Stimulated activated CD4-positive, alpha-beta T cell treated with anti-CD3 and anti-CD28 coated beads, Interleukin-4, amount 100 ng/mL, for 1 hour (primary cell): ENCODE data around the gene TMEM109.
"Not testable (repeated sequence)": the region's sequence is repeated elsewhere in the genome, so short reads cannot be mapped to it uniquely, and the experiment has no call there.

Experiments used
- DNase-seq: peaks from one replicate; pipeline ENCODE4 v3.0.0-alpha.2; 2020

Gene TMEM109

GRCh38 chr11:60878245-60879101, 35.5 kb upstream of the TMEM109 start:
- DNase-seq: no peak

- DNase-seq: no peak
These were observed 34.9 kb upstream of the TMEM109 start for GRCh38 chr11:60879104-60879503.

- DNase-seq: no peak
These were observed 33.9 kb upstream of the TMEM109 start for GRCh38 chr11:60879971-60880588.

- no peak for DNase-seq
These were observed 33.2 kb upstream of the TMEM109 start for GRCh38 chr11:60880643-60881282.

GRCh38 chr11:60887556-60887955, 26.4 kb upstream of the TMEM109 start:
- peak; percentile 26 for DNase-seq

GRCh38 chr11:60889869-60890311, 24.1 kb upstream of the TMEM109 start:
- DNase-seq: no peak

- no peak for DNase-seq
These were observed 23.3 kb upstream of the TMEM109 start for GRCh38 chr11:60890696-60891095.

- DNase-seq: no peak
These were observed 22.7 kb upstream of the TMEM109 start for GRCh38 chr11:60891103-60891741.

GRCh38 chr11:60895687-60896086, 18.3 kb upstream of the TMEM109 start:
- no peak for DNase-seq

- DNase-seq: no peak
These were observed 16.5 kb upstream of the TMEM109 start for GRCh38 chr11:60897496-60897895.

- DNase-seq: no peak
These were observed 14.7 kb upstream of the TMEM109 start for GRCh38 chr11:60899046-60899936.

- DNase-seq: no peak
These were observed 14.0 kb upstream of the TMEM109 start for GRCh38 chr11:60899977-60900376.

GRCh38 chr11:60900673-60901404, 13.1 kb upstream of the TMEM109 start:
- DNase-seq: no peak

- DNase-seq: no peak
These were observed 11.3 kb upstream of the TMEM109 start for GRCh38 chr11:60902625-60903024.

- no peak for DNase-seq
These were observed 8.9 kb upstream of the TMEM109 start for GRCh38 chr11:60905047-60905446.

GRCh38 chr11:60905551-60906113, 8.3 kb upstream of the TMEM109 start:
- no peak for DNase-seq

- DNase-seq: peak; percentile 99
These were observed 7.6 kb upstream of the TMEM109 start, which contains the start of gene PRPF19 for GRCh38 chr11:60906132-60906972. PRPF19 (minus strand) TSS chr11:60906585; CDS start chr11:60906382, 203 bp downstream.

GRCh38 chr11:60908803-60909202, 5.2 kb upstream of the TMEM109 start:
- no peak for DNase-seq

GRCh38 chr11:60909680-60910280, 4.2 kb upstream of the TMEM109 start:
- not testable (repeated sequence) for DNase-seq

- DNase-seq: no peak
These were observed 3.7 kb upstream of the TMEM109 start for GRCh38 chr11:60910281-60910687.
